IMR-90 (cell line): ENCODE data around the gene NOS1AP. TPM values are rescaled to one million over a fixed set of nuclear protein-coding genes. Genes with fewer than 3 reads are reported as not detected.

ENCODE experiments used
- ATAC-seq: fragments of 200-7000 bp; cut with Tn5 transposase; 2 replicates; pipeline ENCODE4 v1.9.1; 2020; ENCODE audit warnings: low read depth, mild to moderate bottlenecking, moderate library complexity
- BruUV-seq: library from RNA; stranded (reverse); fragments of 400-500 nt; replicated peaks from 2 replicates; lab custom pipeline; 2021; lab: Mats Ljungman, UMichigan
- CTCF ChIA-PET: fragments of 300-600 bp; formaldehyde crosslinking; extraction: SDS; loops from one replicate; lab custom pipeline; 2021; ENCODE audit warnings: antibody characterized with exemption; lab: Yijun Ruan, JAX
- POLR2A ChIA-PET: fragments of 300-600 bp; sonication (Branson Sonifier 250); formaldehyde crosslinking; loops from one replicate; lab custom pipeline; 2022; ENCODE audit warnings: antibody characterized with exemption; ENCODE audit not compliant: unreplicated experiment; lab: Charles Lee
- DNase-seq: peaks from one replicate; pipeline ENCODE4 v3.0.0; 2013
- H2AFZ ChIP-seq: replicated peaks from 2 replicates; pipeline ENCODE3; 2013; ENCODE audit warnings: low read length, mild to moderate bottlenecking; ENCODE audit not compliant: poor library complexity
- H2AK5ac ChIP-seq: 2 replicates; pipeline ENCODE4 v1.6.1; 2013; ENCODE audit warnings: low read depth, low read length, inconsistent platforms
- H2AK9ac ChIP-seq: replicated peaks from 2 replicates; pipeline ENCODE3; 2013; ENCODE audit warnings: mild to moderate bottlenecking, low read depth, low read length, moderate library complexity; ENCODE audit not compliant: poor library complexity
- H2BK120ac ChIP-seq: 2 replicates; pipeline ENCODE4 v1.6.1; 2013; ENCODE audit warnings: low read depth, low read length, inconsistent platforms
- H2BK15ac ChIP-seq: 3 replicates; pipeline ENCODE4 v1.6.1; 2013; ENCODE audit warnings: low read depth, low read length, inconsistent platforms
- H2BK20ac ChIP-seq: 2 replicates; pipeline ENCODE4 v1.6.1; 2013; ENCODE audit warnings: low read depth, mild to moderate bottlenecking, inconsistent platforms, low read length, moderate library complexity
- H2BK5ac ChIP-seq: 2 replicates; pipeline ENCODE4 v1.6.1; 2013; ENCODE audit warnings: mild to moderate bottlenecking, low read depth, low read length, inconsistent platforms; ENCODE audit not compliant: poor library complexity, severe bottlenecking
- H3K14ac ChIP-seq: replicated peaks from 2 replicates; pipeline ENCODE4 v1.6.1; 2013; ENCODE audit warnings: low read depth, low read length, inconsistent platforms
- H3K18ac ChIP-seq: 2 replicates; pipeline ENCODE4 v1.6.1; 2013; ENCODE audit warnings: low read depth, low read length, control low read depth
- H3K23ac ChIP-seq: 2 replicates; pipeline ENCODE4 v1.6.1; 2013; ENCODE audit warnings: low read depth, low read length, inconsistent platforms
- H3K27ac ChIP-seq: 2 replicates; pipeline ENCODE4 v1.5.1; 2013; ENCODE audit warnings: mild to moderate bottlenecking, control low read depth, low read length; ENCODE audit not compliant: insufficient read depth
- H3K27me3 ChIP-seq: 2 replicates; pipeline ENCODE4 v1.6.1; 2013; ENCODE audit warnings: low read length; ENCODE audit not compliant: control insufficient read depth, insufficient read depth
- H3K36me3 ChIP-seq: 2 replicates; pipeline ENCODE4 v1.6.1; 2013; ENCODE audit warnings: low read length, mixed read lengths; ENCODE audit not compliant: control insufficient read depth, insufficient read depth
- H3K4ac ChIP-seq: 2 replicates; pipeline ENCODE4 v1.6.1; 2013; ENCODE audit warnings: low read depth, low read length, inconsistent platforms
- H3K4me1 ChIP-seq: 2 replicates; pipeline ENCODE4 v1.6.1; 2013; ENCODE audit warnings: low read length, mixed read lengths; ENCODE audit not compliant: control insufficient read depth, insufficient read depth
- H3K4me2 ChIP-seq: 2 replicates; pipeline ENCODE4 v1.6.1; 2013; ENCODE audit warnings: low read depth, mild to moderate bottlenecking, control low read depth, low read length, moderate library complexity
- H3K4me3 ChIP-seq: 2 replicates; pipeline ENCODE4 v1.5.1; 2013; ENCODE audit warnings: low read depth, mild to moderate bottlenecking, control low read depth, low read length, moderate library complexity; ENCODE audit not compliant: insufficient read depth
- H3K56ac ChIP-seq: 2 replicates; pipeline ENCODE4 v1.6.1; 2013; ENCODE audit warnings: low read length, inconsistent platforms; ENCODE audit not compliant: insufficient read depth; ENCODE audit errors: extremely low read depth
- H3K79me1 ChIP-seq, 2 experiments: 2 replicates each; pipeline ENCODE4 v1.6.1; 2013; ENCODE audit warnings: low read length in 2 of 2, inconsistent platforms in 1 of 2, low read depth in 1 of 2
- H3K9ac ChIP-seq: 2 replicates; pipeline ENCODE4 v1.6.1; 2013; ENCODE audit warnings: low read depth, low read length, control low read depth
- H3K9me1 ChIP-seq: 2 replicates; pipeline ENCODE4 v1.6.1; 2013; ENCODE audit warnings: low read length, inconsistent platforms; ENCODE audit not compliant: insufficient read depth
- H3K9me3 ChIP-seq: 2 replicates; pipeline ENCODE4 v1.6.1; 2013; ENCODE audit warnings: low read length; ENCODE audit not compliant: control insufficient read depth, insufficient read depth
- H4K20me1 ChIP-seq: 2 replicates; pipeline ENCODE4 v1.6.1; 2013; ENCODE audit warnings: low read length, inconsistent platforms; ENCODE audit not compliant: insufficient read depth
- H4K5ac ChIP-seq: 2 replicates; pipeline ENCODE4 v1.6.1; 2013; ENCODE audit warnings: mild to moderate bottlenecking, low read depth, low read length, control low read depth
- H4K8ac ChIP-seq, 2 experiments: 2 replicates each; pipeline ENCODE4 v1.6.1; 2013; ENCODE audit warnings: low read depth in 2 of 2, low read length in 2 of 2, control low read depth in 1 of 2, inconsistent platforms in 1 of 2
- H4K91ac ChIP-seq: 2 replicates; pipeline ENCODE4 v1.6.1; 2013; ENCODE audit warnings: low read depth, low read length, inconsistent platforms; ENCODE audit not compliant: insufficient read depth
- BHLHE40 ChIP-seq: fragments of 150-350 bp; IDR thresholded peaks from 2 replicates; pipeline ENCODE4 v1.6.1; 2016; ENCODE audit warnings: mild to moderate bottlenecking, low read depth, low read length
- CEBPB ChIP-seq: IDR thresholded peaks from 2 replicates; pipeline ENCODE4 v1.6.1; 2012; ENCODE audit warnings: low read depth, low read length, improper control_type of control experiment
- ELK1 ChIP-seq: fragments of 150-350 bp; IDR thresholded peaks from 2 replicates; pipeline ENCODE4 v1.6.1; 2016; ENCODE audit warnings: low read depth, mild to moderate bottlenecking, low read length, moderate library complexity, borderline replicate concordance
- FOS ChIP-seq: fragments of 150-350 bp; IDR thresholded peaks from 2 replicates; pipeline ENCODE4 v1.6.1; 2016; ENCODE audit warnings: low read depth, low read length
- MAFK ChIP-seq: IDR thresholded peaks from 2 replicates; pipeline ENCODE4 v1.6.1; 2012; ENCODE audit warnings: low read depth, low read length, improper control_type of control experiment
- MAZ ChIP-seq: IDR thresholded peaks from 2 replicates; pipeline ENCODE4 v1.6.1; 2012; ENCODE audit warnings: low read depth, mild to moderate bottlenecking, low read length, improper control_type of control experiment, moderate library complexity, borderline replicate concordance
- MXI1 ChIP-seq: IDR thresholded peaks from 2 replicates; pipeline ENCODE4 v1.6.1; 2012; ENCODE audit warnings: low read depth, mild to moderate bottlenecking, low read length, moderate library complexity, borderline replicate concordance
- POLR2A ChIP-seq: IDR thresholded peaks from 2 replicates; pipeline ENCODE4 v1.6.1; 2012; ENCODE audit warnings: mild to moderate bottlenecking, low read depth, low read length
- RCOR1 ChIP-seq: IDR thresholded peaks from 2 replicates; pipeline ENCODE4 v1.6.1; 2012; ENCODE audit warnings: mild to moderate bottlenecking, low read length, improper control_type of control experiment; ENCODE audit not compliant: insufficient replicate concordance
- SMC3 ChIP-seq: fragments of 150-350 bp; IDR thresholded peaks from 2 replicates; pipeline ENCODE4 v1.6.1; 2016; ENCODE audit warnings: low read depth, mild to moderate bottlenecking, antibody characterized with exemption, low read length, moderate library complexity
- WGBS, 2 experiments: methylation state at CpG; one replicate each; pipeline versions ENCODE4 v1.1.5 to v1.1.7; 2013; ENCODE audit warnings: missing lambda C conversion rate in 2 of 2; ENCODE audit not compliant: insufficient read length in 1 of 2; ENCODE audit errors: extremely low coverage in 2 of 2; 5-methylcytosine and 5-hydroxymethylcytosine counted together
- dilution Hi-C: fragments of 300-500 bp; cut with HindIII; formaldehyde crosslinking; loops from one replicate; pipeline ENCODE4 v1.14.3; 2018; ENCODE audit warnings: low sequenced_read_pairs; ENCODE audit not compliant: unreplicated experiment
- in situ Hi-C: fragments of 300-500 bp; cut with MboI; formaldehyde crosslinking; loops from 3 replicates; pipeline ENCODE4 v1.14.3; 2019; ENCODE audit warnings: low sequenced_read_pairs, inconsistent platforms, mixed read lengths
- intact Hi-C: fragments of 100-400 bp; cut with micrococcal nuclease; formaldehyde crosslinking; loops from 2 replicates; pipeline ENCODE4 v1.10.0; 2022
- polyA plus RNA-seq, 3 experiments: library from polyadenylated mRNA; depleted of rRNA; stranded (reverse); fragments of >200 nt; gene quantifications; 2 replicates each; pipeline ENCODE4 v1.2.3, GENCODE V29; 2012; ENCODE audit warnings: low replicate concordance in 1 of 3
- total RNA-seq: library from RNA; depleted of rRNA; stranded (reverse); fragments of >200 nt; gene quantifications from 2 replicates; pipeline ENCODE4 v1.2.3, GENCODE V29; 2012
- TF ChIP-seq, protein P1 (sequence below): fragments of 150-350 bp; IDR thresholded peaks from 2 replicates; pipeline ENCODE4 v1.6.1; 2017; ENCODE audit warnings: mild to moderate bottlenecking, antibody characterized with exemption, low read length, low read depth

The NOS1AP gene
- total and polyA plus RNA-seq, 2 of the 4 experiments (the other 2 are of a cell fraction) = 0.18 to 0.19 TPM

DNA sequence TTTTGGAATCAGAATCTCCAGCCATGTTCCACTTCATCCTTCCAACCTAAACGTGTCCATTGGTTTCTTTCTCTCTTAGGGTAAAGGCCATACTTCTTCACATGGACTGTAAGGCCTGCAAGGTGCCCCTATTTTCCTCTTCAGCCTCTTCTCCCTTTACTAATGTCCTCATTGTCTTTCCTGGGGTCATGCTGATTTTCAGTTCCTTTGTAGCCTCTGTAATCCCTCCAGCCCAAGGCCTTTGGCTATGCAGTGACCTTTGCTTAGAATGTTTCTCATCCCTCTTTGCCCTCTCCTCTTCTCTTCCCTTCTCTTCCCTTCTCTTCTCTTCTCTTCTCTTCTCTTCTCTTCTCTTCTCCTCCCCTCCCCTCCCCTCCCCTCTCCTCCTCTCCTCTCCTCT, 194.6 kb downstream of the NOS1AP start:
- Histone ChIP-seq H3K23ac (no peak overlapping the region), H3K9me3 (no peaks in the 10 kb centered on the region), H3K9ac (no peak overlapping the region), H3K4me1 (no peaks in the 10 kb centered on the region), H3K4me2 (no peak overlapping the region), H3K4ac (no peak overlapping the region), H2BK20ac (no peak overlapping the region), H4K5ac (no peak overlapping the region), H2AK9ac (no peak overlapping the region), H3K14ac (no peak overlapping the region), H4K91ac (no peak overlapping the region), H3K18ac (no peak overlapping the region), H2BK5ac (no peak overlapping the region), H3K56ac (no peak overlapping the region), H3K36me3 (no peaks in the 10 kb centered on the region), H3K9me1 (no peaks in the 10 kb centered on the region), H2AK5ac (no peak overlapping the region), H4K8ac (no peak overlapping the region), H2BK15ac (no peak overlapping the region), H3K79me1 (no peaks in the 10 kb centered on the region), H3K27ac (no peak overlapping the region), H2AFZ (no peak overlapping the region), H3K4me3 (no peak overlapping the region), H2BK120ac (no peak overlapping the region), H4K20me1 (no peaks in the 10 kb centered on the region), H3K27me3 (no peaks in the 10 kb centered on the region; the same call in 1 of the 2 replicates)
- in situ Hi-C loops (no loop called here), intact Hi-C loops (no loop called here), dilution Hi-C loops (no loop called here)
- CTCF ChIA-PET = no interaction called here
- ATAC-seq (no peak), DNase-seq (no peak)
- WGBS, 2 experiments = 20% methylated on average over 1 of the region's 1 CpG; no CpG with 5 or more reads in 1 of the 2 experiments
- POLR2A ChIA-PET = no interaction called here
- no TSS peak for BruUV-seq
- TF ChIP-seq FOS (no peak), MXI1 (no peak), BHLHE40 (no peak), MAFK (no peak), ELK1 (no peak), MAZ (no peak), CEBPB (no peak), POLR2A (no peak), SMC3 (no peak), RCOR1 (no peak)
- TF ChIP-seq, protein P1, sequence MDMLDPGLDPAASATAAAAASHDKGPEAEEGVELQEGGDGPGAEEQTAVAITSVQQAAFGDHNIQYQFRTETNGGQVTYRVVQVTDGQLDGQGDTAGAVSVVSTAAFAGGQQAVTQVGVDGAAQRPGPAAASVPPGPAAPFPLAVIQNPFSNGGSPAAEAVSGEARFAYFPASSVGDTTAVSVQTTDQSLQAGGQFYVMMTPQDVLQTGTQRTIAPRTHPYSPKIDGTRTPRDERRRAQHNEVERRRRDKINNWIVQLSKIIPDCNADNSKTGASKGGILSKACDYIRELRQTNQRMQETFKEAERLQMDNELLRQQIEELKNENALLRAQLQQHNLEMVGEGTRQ = no peak
